Thoracic aorta (tissue), 2 donors: Measurements from ENCODE around the gene TPO. TPM values are rescaled to one million over a fixed set of nuclear protein-coding genes. Genes with fewer than 3 reads are reported as not detected.

Source experiments
- ATAC-seq: fragments of 150-250 bp; one replicate; pipeline ENCODE4 v1.8.0; 2017; ENCODE audit warnings: low read depth; ENCODE audit not compliant: insufficient number of reproducible peaks, low FRiP score
- DNase-seq: peaks from one replicate; pipeline ENCODE4 v3.0.0-alpha.2; 2020; ENCODE audit warnings: low spot score
- H3K27ac ChIP-seq, 2 donors: fragments of 200-600 bp; sonication (generic); 1 replicate in 1 of 2; 2 replicates in 1 of 2; pipeline ENCODE4 v1.5.1; 2016; ENCODE audit warnings: mild to moderate bottlenecking in 2 of 2, moderate library complexity in 2 of 2
- H3K27me3 ChIP-seq: fragments of 200-600 bp; sonication (generic); replicated peaks from 2 replicates; pipeline ENCODE4 v1.6.0; 2016; ENCODE audit warnings: mild to moderate bottlenecking; ENCODE audit not compliant: insufficient read depth
- H3K36me3 ChIP-seq: fragments of 200-600 bp; sonication (generic); one replicate; pipeline ENCODE4 v1.5.1; 2016
- H3K4me1 ChIP-seq, 2 donors: fragments of 200-600 bp; sonication (generic); 1 replicate in 1 of 2; 2 replicates in 1 of 2; pipeline versions ENCODE4 v1.5.1 to v1.6.0; 2016; ENCODE audit warnings: low read depth in 2 of 2, mild to moderate bottlenecking in 1 of 2; ENCODE audit not compliant: control insufficient read depth in 1 of 2
- H3K4me3 ChIP-seq: fragments of 200-600 bp; sonication (generic); 2 replicates; pipeline ENCODE4 v1.5.1; 2016; ENCODE audit warnings: mild to moderate bottlenecking
- H3K9me3 ChIP-seq: fragments of 200-600 bp; sonication (generic); 2 replicates; pipeline ENCODE4 v1.5.1; 2016
- total RNA-seq, 2 donors: library from RNA; depleted of rRNA; stranded (reverse); fragments of >200 nt; gene quantifications; one replicate each; pipeline versions ENCODE4 v1.1.0 to v1.2.3, GENCODE V29; 2016
- TF ChIP-seq, protein P1 (sequence below): fragments of 200-600 bp; sonication (generic); IDR thresholded peaks from one replicate; pipeline ENCODE4 v1.5.1; 2019; ENCODE audit warnings: antibody characterized with exemption

TPO gene
- total RNA-seq, 2 donors from 2014 or later: 8.1 to 24.1 TPM

DNA sequence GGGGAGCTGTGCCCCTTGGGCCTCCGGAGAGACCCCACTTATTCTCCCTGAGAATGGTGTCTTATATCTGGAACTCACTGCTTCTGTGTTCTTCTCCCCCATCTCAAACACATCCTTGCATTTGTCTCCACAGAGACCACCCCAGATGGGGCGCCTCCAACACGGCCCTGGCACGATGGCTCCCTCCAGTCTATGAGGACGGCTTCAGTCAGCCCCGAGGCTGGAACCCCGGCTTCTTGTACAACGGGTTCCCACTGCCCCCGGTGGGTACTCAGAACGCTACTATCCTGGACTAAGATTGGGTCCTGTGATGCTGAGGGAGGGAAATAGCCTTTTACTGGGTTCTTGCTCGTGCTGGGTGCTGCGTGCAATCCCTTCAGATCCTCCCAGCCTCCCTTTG is 40.3 kb downstream of the TPO start:
- H3K27me3 ChIP-seq: no peaks in the 10 kb centered on the region
- TF ChIP-seq, protein P1, sequence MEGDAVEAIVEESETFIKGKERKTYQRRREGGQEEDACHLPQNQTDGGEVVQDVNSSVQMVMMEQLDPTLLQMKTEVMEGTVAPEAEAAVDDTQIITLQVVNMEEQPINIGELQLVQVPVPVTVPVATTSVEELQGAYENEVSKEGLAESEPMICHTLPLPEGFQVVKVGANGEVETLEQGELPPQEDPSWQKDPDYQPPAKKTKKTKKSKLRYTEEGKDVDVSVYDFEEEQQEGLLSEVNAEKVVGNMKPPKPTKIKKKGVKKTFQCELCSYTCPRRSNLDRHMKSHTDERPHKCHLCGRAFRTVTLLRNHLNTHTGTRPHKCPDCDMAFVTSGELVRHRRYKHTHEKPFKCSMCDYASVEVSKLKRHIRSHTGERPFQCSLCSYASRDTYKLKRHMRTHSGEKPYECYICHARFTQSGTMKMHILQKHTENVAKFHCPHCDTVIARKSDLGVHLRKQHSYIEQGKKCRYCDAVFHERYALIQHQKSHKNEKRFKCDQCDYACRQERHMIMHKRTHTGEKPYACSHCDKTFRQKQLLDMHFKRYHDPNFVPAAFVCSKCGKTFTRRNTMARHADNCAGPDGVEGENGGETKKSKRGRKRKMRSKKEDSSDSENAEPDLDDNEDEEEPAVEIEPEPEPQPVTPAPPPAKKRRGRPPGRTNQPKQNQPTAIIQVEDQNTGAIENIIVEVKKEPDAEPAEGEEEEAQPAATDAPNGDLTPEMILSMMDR: no peak
- no peaks in the 10 kb centered on the region for H3K9me3 ChIP-seq
- no peaks in the 10 kb centered on the region for H3K36me3 ChIP-seq
- no peaks in the 10 kb centered on the region for H3K4me1 ChIP-seq
- H3K4me3 ChIP-seq: no peak overlapping the region
- no peak overlapping the region for H3K27ac ChIP-seq
- DNase-seq (no peak), ATAC-seq (no peak)

DNA sequence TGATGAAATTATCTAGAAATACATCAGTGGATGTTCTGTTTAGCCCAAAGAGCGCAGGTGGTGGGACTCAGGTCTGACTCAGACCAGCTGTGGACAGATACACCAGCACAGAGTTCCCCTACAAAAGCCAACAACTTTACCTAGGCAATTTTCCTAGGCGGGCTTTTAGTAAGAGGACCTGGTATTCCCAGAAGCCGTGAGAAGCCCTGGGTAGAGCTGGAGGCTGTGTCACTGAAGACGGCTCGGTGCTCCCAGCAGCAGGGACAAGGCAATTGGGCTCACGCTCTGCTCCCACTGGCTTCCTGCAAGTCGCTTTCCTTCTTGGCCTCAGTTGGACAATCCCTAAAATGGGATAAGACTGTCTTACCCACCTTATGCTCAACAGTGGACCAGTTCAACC is 41.1 kb downstream of the TPO start:
- no peaks in the 10 kb centered on the region for H3K4me1 ChIP-seq
- TF ChIP-seq, protein P1: no peak
- no peaks in the 10 kb centered on the region for H3K9me3 ChIP-seq
- no peaks in the 10 kb centered on the region for H3K36me3 ChIP-seq
- H3K27me3 ChIP-seq: no peaks in the 10 kb centered on the region
- ATAC-seq: no peak
- H3K27ac ChIP-seq: no peak overlapping the region
- DNase-seq: no peak
- no peak overlapping the region for H3K4me3 ChIP-seq

DNA sequence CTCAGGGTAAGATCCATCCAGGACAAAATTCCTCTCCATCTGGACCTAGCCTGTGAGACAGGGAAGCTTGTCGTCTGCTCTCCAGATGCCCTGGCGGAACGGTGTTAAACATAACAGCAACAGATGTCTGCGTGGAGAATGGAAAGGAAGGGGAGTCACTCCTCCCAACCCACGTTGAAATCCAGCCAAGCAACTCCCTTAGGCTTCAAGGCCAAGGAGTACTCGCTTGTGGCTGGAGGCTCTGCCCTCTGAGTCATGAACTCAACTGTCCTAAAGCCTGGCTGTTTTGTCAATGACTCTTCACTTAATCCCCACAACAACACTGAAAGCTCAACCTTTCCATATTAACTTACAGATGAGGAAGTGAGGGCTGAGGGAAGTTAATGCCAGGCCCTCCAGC is 42.2 kb downstream of the TPO start:
- no peaks in the 10 kb centered on the region for H3K36me3 ChIP-seq
- no peak for ATAC-seq
- DNase-seq: no peak
- no peaks in the 10 kb centered on the region for H3K9me3 ChIP-seq
- no peak overlapping the region for H3K27ac ChIP-seq
- TF ChIP-seq, protein P1: no peak
- no peaks in the 10 kb centered on the region for H3K27me3 ChIP-seq
- H3K4me1 ChIP-seq: no peaks in the 10 kb centered on the region
- H3K4me3 ChIP-seq: no peak overlapping the region

DNA sequence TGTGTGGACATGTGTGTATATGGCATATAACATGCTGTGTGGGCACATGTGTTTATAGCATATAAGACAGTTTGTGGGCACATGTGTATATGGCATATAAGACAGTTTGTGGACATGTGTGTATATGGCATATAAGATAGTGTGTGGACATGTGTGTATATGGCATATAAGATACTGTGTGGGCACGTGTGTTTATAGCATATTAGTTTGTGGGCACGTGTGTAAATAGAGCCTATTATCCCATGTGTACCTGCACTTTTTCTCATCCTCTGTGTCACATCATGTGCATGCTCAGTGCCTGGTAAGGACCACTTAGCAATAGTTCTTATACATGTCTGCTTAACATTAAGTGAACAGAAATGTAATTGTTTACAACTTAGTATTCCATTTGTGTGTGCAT is 45.2 kb downstream of the TPO start:
- DNase-seq (no peak), ATAC-seq (no peak)
- Histone ChIP-seq H3K9me3 (no peaks in the 10 kb centered on the region), H3K36me3 (no peaks in the 10 kb centered on the region), H3K27me3 (no peaks in the 10 kb centered on the region), H3K4me3 (no peak overlapping the region), H3K4me1 (no peaks in the 10 kb centered on the region), H3K27ac (no peak overlapping the region)
- TF ChIP-seq, protein P1: no peak

DNA sequence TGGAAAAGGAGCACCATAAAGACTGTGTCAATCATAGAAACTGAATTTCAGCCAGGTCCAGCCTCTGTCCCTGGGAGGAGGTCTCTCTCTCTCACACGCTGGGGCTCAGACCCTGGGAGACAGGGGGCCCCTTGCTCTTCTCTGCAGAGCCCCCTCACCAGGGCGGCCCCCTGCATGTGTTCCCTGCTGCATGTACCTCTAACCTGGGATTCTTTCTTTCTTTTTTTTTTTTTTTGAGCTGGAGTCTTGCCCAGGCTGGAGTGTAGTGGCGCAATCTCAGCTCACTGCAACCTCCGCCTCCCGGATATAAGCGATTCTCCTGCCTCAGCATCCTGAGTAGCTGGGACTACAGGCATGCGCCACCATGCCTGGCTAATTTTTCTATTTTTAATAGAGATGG is 46.5 kb downstream of the TPO start:
- no peak for ATAC-seq

More for the DNA sequence above, 46.5 kb downstream of the TPO start:
- Histone ChIP-seq H3K27me3 (no peaks in the 10 kb centered on the region), H3K9me3 (no peaks in the 10 kb centered on the region), H3K27ac (no peak overlapping the region), H3K4me1 (no peaks in the 10 kb centered on the region), H3K36me3 (no peaks in the 10 kb centered on the region), H3K4me3 (no peak overlapping the region)
- TF ChIP-seq, protein P1: no peak
- no peak for DNase-seq
